Testis (tissue), 2 donors: ENCODE results near the gene DTX3.

Experiments
- POLR2A ChIP-seq: fragments of 450-650 bp; IDR thresholded peaks from one replicate; pipeline ENCODE4 v1.6.1; 2017; ENCODE audit warnings: antibody characterized with exemption, mild to moderate bottlenecking, moderate library complexity
- TF ChIP-seq, protein P1 (sequence below), 3 experiments: fragments of 450-650 bp in 2 of 3; fragments of 200-600 bp in 1 of 3; sonication (generic) in 1 of 3; IDR thresholded peaks; one replicate each; pipeline ENCODE4 v1.5.1; 2016 to 2019; ENCODE audit warnings: antibody characterized with exemption in 3 of 3, mild to moderate bottlenecking in 2 of 3, moderate library complexity in 1 of 3

DNA sequence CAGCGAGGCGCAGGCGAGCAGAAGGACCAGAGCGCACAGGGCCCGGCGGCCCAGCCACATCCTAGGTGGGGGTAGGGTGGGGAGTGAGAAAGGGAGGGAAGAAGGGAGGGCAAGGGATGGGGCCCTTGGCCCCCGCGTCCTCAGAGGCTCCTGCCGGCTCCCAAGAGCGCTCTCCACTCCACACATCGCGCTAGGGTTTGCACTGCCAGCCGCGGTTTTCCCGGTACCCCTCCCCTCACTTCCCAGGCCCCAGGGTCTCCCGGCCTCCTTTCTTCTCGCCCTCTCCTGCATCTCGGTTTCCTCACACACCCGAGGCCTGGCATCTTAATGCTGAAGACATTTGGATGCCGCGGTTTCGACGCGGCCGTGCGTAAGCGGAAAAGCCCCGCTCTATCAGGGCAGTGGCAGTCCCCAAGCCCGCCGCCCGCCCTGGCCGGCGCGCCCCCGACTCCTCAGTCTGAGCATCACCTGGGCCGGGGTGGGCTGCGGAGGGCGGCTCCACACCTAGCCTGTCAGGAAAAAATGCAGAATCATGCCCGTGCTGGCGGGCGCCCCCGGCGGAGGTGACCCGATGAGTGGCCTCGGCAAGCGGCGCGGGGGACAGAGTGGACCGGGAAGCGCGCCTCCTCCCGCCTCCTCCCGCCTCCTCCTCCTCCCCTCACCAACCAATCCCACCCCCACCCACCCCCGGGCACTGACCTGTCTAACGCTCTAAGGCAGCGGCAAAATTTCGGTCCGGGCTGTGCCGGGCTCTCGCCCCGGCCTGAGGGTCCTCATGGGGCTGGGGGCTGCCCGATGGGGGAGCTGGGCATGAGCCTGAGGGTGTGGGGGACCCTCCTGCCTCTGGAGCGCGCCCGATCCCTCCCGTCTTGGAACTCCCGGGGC is 27.7 kb downstream of the DTX3 start:
- TF ChIP-seq, protein P1, sequence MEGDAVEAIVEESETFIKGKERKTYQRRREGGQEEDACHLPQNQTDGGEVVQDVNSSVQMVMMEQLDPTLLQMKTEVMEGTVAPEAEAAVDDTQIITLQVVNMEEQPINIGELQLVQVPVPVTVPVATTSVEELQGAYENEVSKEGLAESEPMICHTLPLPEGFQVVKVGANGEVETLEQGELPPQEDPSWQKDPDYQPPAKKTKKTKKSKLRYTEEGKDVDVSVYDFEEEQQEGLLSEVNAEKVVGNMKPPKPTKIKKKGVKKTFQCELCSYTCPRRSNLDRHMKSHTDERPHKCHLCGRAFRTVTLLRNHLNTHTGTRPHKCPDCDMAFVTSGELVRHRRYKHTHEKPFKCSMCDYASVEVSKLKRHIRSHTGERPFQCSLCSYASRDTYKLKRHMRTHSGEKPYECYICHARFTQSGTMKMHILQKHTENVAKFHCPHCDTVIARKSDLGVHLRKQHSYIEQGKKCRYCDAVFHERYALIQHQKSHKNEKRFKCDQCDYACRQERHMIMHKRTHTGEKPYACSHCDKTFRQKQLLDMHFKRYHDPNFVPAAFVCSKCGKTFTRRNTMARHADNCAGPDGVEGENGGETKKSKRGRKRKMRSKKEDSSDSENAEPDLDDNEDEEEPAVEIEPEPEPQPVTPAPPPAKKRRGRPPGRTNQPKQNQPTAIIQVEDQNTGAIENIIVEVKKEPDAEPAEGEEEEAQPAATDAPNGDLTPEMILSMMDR (IDR thresholded peaks at IDR 0.05) = no peak
- TF ChIP-seq POLR2A = no peak
